RWPE2 (cell line): ENCODE results near the gene ELL.
A peak's percentile ranks its signal among the peaks of the same experiment; 100 is the strongest.

Source experiments
- ATAC-seq: fragments of 200-7000 bp; cut with Tn5 transposase; 3 replicates; pipeline ENCODE4 v1.9.1; 2021; ENCODE audit warnings: low read depth
- DNase-seq: peaks from one replicate; pipeline ENCODE4 v3.0.0-alpha.2; 2020; ENCODE audit warnings: low spot score
- H3K27ac ChIP-seq: fragments of 450-650 bp; 2 replicates; pipeline ENCODE4 v1.5.1; 2017; ENCODE audit warnings: mild to moderate bottlenecking; ENCODE audit not compliant: poor library complexity, severe bottlenecking
- H3K27me3 ChIP-seq: fragments of 250-450 bp; sonication (Bioruptor Pico); 2 replicates; pipeline ENCODE4 v1.5.1; 2021; ENCODE audit warnings: mild to moderate bottlenecking, moderate library complexity; ENCODE audit not compliant: insufficient read depth, poor library complexity, severe bottlenecking
- H3K36me3 ChIP-seq: fragments of 250-450 bp; sonication (Bioruptor Pico); 2 replicates; pipeline ENCODE4 v1.5.1; 2020; ENCODE audit warnings: low read depth, mild to moderate bottlenecking, moderate library complexity
- H3K4me1 ChIP-seq: fragments of 250-450 bp; sonication (Bioruptor Pico); 2 replicates; pipeline ENCODE4 v1.5.1; 2021; ENCODE audit warnings: mild to moderate bottlenecking, moderate library complexity; ENCODE audit not compliant: insufficient read depth, poor library complexity, severe bottlenecking
- H3K4me3 ChIP-seq: fragments of 250-450 bp; sonication (Bioruptor Pico); 2 replicates; pipeline ENCODE4 v1.5.1; 2021; ENCODE audit warnings: mild to moderate bottlenecking, moderate library complexity; ENCODE audit not compliant: severe bottlenecking
- H3K9me3 ChIP-seq: fragments of 250-450 bp; sonication (Bioruptor Pico); 2 replicates; pipeline ENCODE4 v1.5.1; 2021; ENCODE audit warnings: mild to moderate bottlenecking, moderate library complexity; ENCODE audit not compliant: severe bottlenecking
- TF ChIP-seq, protein P1 (sequence below): fragments of 450-650 bp; IDR thresholded peaks from one replicate; pipeline ENCODE4 v1.5.1; 2017; ENCODE audit warnings: mild to moderate bottlenecking, moderate library complexity; ENCODE audit not compliant: poor library complexity, severe bottlenecking

Gene ELL

DNA sequence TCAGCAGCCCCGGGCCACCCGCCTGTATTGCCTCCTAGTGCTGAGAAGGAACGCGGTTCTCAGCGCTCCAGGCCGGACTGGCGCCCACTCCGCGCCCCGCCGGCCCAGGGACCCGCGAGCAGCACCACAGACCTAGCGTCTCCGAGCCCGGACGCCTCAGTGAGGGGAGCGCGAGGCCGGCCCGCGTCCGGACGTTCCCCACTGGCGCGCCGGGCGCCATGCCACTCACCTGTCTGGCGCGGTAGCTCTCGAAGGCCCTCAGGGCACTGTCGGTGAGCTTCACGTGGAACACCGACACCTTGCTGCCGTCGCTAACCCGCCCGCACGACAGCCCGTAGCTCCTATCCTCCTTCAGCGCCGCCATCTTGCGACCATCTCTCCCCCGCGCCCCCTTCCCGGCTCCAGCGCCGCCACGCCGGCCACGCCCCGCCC lies at the start of gene ELL:
Gene ELL, minus strand, starts transcription at position 379 of the 432 bp plus-strand sequence. Its CDS starts 15 bp downstream, at position 364.
- TF ChIP-seq, protein P1, sequence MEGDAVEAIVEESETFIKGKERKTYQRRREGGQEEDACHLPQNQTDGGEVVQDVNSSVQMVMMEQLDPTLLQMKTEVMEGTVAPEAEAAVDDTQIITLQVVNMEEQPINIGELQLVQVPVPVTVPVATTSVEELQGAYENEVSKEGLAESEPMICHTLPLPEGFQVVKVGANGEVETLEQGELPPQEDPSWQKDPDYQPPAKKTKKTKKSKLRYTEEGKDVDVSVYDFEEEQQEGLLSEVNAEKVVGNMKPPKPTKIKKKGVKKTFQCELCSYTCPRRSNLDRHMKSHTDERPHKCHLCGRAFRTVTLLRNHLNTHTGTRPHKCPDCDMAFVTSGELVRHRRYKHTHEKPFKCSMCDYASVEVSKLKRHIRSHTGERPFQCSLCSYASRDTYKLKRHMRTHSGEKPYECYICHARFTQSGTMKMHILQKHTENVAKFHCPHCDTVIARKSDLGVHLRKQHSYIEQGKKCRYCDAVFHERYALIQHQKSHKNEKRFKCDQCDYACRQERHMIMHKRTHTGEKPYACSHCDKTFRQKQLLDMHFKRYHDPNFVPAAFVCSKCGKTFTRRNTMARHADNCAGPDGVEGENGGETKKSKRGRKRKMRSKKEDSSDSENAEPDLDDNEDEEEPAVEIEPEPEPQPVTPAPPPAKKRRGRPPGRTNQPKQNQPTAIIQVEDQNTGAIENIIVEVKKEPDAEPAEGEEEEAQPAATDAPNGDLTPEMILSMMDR, result no peak
- Histone ChIP-seq H3K4me3 (peak within 1 kb of the TSS; percentile 95), H3K36me3 (peaks cover 3% of the 10 kb centered on the region; the same call in 1 of the 2 replicates), H3K4me1 (peaks cover 13% of the 10 kb centered on the region), H3K9me3 (no peaks in the 10 kb centered on the region), H3K27me3 (no peaks in the 10 kb centered on the region), H3K27ac (peak within 1 kb of the TSS; percentile 91)
- DNase-seq (no peak), ATAC-seq (peak; percentile 1; the same call in 2 of the 3 replicates)

DNA sequence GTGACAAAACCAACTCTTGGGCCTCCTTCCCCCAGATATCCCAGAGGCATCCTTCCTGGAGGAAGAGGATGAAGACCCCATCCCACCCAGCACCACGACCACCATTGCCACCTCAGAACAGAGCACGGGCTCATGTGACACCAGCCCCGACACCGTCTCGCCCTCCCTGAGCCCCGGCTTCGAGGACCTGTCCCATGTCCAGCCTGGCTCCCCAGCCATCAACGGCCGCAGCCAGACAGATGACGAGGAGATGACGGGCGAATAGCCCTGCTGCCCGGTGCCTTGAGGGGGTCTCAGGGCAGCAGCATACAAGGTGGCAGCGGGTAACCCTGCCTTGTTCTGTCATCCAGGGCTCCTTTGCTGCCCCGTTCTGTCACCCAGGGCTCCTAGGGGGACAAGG lies 46.5 kb upstream of the ELL start:
- Histone ChIP-seq H3K27ac (no peak overlapping the region), H3K4me1 (peaks cover 6% of the 10 kb centered on the region), H3K36me3 (peaks cover 64% of the 10 kb centered on the region), H3K9me3 (no peaks in the 10 kb centered on the region), H3K27me3 (no peaks in the 10 kb centered on the region), H3K4me3 (no peak overlapping the region)
- no peak for ATAC-seq
- TF ChIP-seq, protein P1, result no peak
- no peak for DNase-seq

DNA sequence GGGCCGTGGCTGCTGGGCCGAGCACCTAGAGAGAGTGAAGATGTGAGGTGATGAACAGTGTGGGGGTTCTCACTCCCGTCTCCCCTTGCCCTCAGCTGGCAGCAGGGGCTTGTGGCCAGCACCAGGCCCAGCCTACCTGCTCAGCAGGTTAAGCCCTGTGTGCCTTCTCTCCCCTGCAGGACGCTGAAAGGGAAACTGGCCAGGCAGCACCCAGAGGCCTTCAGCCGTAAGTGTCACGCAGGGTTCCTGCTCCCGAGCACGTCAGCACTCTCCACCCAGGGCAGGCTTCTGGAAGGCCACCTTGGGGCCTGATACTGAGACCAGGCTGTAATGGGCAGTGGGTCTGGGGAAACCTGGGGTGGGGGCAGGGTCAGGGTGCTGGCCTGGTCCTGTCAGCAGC lies 45.1 kb upstream of the ELL start:
- H3K27me3 ChIP-seq, result no peaks in the 10 kb centered on the region
- no peaks in the 10 kb centered on the region for H3K9me3 ChIP-seq
- ATAC-seq, result no peak
- TF ChIP-seq, protein P1, result no peak
- no peak for DNase-seq
- H3K4me1 ChIP-seq, result no peaks in the 10 kb centered on the region
- H3K27ac ChIP-seq, result no peak overlapping the region
- no peak overlapping the region for H3K4me3 ChIP-seq
- peaks cover 68% of the 10 kb centered on the region for H3K36me3 ChIP-seq

DNA sequence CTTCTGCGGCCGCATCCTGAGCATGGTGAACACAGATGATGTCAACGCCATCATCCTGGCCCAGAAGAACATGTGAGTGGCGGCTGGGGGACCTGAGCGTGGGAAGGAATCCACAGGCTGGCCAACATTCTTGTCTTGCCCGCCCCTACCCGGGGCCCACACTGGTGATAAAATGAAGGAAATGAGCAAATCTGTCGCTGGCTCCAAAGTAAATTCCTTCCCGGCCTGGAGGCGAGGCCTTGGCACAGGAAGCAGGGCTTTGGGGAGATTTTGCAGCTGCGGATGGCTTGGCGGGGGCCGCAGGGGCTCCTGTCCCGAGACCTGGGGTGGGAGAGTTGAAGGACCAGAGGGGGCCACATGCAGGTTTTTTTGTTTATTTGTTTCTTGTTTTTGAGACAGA lies 40.2 kb upstream of the ELL start:
- ATAC-seq, result no peak
- Histone ChIP-seq H3K9me3 (no peaks in the 10 kb centered on the region), H3K4me1 (no peaks in the 10 kb centered on the region), H3K27me3 (no peaks in the 10 kb centered on the region), H3K4me3 (no peak overlapping the region), H3K27ac (no peak overlapping the region), H3K36me3 (peaks cover 65% of the 10 kb centered on the region)
- DNase-seq, result no peak
- TF ChIP-seq, protein P1, result no peak

DNA sequence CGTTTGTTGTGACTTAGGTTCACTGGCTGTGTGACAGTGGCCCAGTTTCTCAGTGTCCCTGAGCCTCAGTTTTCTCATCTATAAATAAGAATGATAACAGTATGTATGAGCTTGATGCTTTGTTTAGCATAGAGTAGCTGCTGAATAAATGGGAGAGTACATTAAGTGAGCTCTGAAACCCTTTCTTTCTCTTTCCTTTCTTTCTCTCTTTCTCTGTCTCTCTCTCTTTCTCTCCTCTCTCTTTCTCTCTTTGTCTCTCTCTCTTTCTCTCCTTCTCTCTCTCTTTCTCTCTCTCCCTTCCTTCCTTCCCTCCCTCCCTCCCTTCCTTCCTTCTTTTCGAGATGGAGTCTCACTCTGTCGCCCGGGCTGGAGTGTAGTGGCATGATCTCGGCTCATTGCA lies 37.8 kb upstream of the ELL start:
- H3K27me3 ChIP-seq, result no peaks in the 10 kb centered on the region
- peaks cover 41% of the 10 kb centered on the region for H3K36me3 ChIP-seq
- TF ChIP-seq, protein P1, result no peak
- H3K27ac ChIP-seq, result no peak overlapping the region
- no peak overlapping the region for H3K4me3 ChIP-seq
- no peaks in the 10 kb centered on the region for H3K9me3 ChIP-seq
- DNase-seq (no peak), ATAC-seq (no peak)
- no peaks in the 10 kb centered on the region for H3K4me1 ChIP-seq
